ENCODE measurements around the gene MICAL3.

Gene MICAL3

DNA sequence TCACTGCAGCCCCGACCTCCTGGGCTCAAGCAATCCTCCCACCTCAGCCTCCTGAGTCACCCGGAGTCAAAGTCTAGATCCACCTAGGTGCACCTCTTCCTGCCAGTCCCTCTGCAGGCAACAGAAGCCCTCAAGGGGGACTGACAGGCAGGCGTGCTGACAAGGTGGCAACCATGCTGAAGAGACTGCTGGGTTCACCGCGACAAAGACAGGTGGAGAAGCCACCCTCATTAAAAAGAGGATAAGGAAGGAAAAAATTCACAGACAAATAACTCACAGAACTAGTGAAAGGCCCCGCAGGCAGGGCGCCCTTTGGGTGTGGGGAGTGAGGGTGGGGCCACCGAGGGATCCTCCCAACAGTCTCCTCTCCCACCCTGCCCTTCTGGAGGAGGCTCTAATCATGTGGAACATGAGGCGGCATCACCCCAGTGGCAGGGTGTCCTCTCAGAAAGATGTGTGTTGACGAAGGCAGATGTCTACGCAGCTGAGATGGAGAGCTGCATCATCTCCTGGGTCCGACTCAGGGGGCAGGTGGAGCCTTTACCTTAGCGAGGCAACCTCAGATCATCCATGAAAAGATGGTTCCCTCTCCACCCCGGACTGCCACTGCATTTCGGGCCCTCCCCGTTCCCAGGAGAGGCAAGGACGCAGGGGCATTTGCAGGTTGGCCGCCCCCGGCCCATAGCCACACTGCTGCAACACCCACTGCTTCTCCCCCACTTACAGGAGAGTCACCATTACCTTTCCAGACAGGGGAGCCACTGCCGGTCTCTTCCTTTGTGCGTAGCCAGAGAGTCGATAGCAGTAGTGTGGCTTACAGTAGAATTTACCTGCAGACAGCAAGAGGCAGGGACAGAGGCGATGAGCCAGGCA, 158.9 kb downstream of the MICAL3 start:
- TF ChIP-seq, protein P1, sequence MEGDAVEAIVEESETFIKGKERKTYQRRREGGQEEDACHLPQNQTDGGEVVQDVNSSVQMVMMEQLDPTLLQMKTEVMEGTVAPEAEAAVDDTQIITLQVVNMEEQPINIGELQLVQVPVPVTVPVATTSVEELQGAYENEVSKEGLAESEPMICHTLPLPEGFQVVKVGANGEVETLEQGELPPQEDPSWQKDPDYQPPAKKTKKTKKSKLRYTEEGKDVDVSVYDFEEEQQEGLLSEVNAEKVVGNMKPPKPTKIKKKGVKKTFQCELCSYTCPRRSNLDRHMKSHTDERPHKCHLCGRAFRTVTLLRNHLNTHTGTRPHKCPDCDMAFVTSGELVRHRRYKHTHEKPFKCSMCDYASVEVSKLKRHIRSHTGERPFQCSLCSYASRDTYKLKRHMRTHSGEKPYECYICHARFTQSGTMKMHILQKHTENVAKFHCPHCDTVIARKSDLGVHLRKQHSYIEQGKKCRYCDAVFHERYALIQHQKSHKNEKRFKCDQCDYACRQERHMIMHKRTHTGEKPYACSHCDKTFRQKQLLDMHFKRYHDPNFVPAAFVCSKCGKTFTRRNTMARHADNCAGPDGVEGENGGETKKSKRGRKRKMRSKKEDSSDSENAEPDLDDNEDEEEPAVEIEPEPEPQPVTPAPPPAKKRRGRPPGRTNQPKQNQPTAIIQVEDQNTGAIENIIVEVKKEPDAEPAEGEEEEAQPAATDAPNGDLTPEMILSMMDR (IDR thresholded peaks at IDR 0.05; ENCODE audit: low read depth, low read length, missing control alignments): no peak
- no peak overlapping the region for H3K4me3 ChIP-seq (replicated peaks; ENCODE audit: low read depth, low read length)
- DNase-seq (ENCODE audit: extremely low read depth, low read depth): no peak

DNA sequence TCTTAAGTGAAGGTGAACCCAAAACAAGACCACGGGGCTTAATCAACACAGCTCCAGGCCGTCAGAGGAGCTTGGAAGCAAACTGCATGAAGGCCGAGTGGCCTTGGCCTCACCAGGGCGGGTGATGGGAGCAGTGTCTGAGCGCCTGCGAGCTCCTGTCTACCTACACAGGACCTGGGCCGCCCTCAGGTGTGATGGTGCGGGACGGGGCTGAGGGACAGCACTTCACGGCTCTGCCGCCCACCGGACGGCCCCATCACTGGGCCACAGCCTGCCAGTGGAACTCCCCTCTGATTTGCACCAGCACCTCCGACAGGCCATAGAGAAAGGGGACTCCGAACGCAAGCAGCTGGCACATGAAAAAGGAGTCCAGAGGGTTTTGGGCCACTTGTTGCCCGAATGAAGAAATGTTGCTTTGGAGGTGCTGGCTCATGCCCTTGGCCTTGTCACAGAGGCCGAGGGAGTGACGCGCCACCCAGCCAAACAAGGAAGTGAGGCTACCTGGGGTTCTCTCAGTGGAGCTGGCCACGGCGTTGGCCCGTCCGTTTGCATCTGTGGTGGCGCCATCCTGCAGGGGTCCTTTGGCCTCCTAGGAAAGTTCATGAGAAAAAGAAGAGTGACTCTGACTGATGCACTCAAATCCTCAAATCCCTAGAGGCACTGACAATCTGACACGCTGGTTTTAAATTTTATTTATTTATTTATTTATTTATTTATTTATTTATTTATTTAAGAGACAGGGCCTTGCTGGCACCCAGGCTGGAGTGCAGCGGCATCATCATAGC, 159.8 kb downstream of the MICAL3 start:
- DNase-seq (ENCODE audit: extremely low read depth, low read depth): no peak
- H3K4me3 ChIP-seq (replicated peaks; ENCODE audit: low read depth, low read length): no peak overlapping the region
- TF ChIP-seq, protein P1 (IDR thresholded peaks at IDR 0.05; ENCODE audit: low read depth, low read length, missing control alignments): no peak

DNA sequence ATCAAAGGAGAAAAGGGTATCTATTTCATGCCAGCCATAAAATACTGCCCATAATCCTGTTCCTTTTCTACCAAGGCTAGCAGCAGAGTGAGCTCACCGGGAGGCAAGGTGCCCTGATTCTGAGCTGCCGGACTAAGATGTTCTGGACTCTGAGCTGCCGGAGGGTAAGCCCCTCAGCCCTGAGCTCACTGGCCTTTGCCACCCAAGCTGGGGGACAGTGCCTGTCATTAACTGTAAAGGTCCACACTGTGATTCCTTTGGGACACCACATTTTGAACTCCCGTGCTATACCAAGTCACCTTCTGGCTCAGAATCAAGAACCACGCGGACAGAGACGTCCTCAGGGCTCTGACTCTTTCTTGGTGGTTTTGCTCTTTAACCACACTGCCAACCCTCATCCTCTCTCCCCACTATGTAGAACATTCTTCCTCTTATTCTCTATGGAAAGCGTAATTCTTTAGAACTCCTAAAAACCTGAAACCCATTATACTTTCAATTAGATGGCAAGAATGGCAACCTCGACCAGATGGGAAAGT, 161.6 kb downstream of the MICAL3 start:
- TF ChIP-seq, protein P1 (IDR thresholded peaks at IDR 0.05; ENCODE audit: low read depth, low read length, missing control alignments): no peak
- H3K4me3 ChIP-seq (replicated peaks; ENCODE audit: low read depth, low read length): no peak overlapping the region
- DNase-seq (ENCODE audit: extremely low read depth, low read depth): no peak

DNA sequence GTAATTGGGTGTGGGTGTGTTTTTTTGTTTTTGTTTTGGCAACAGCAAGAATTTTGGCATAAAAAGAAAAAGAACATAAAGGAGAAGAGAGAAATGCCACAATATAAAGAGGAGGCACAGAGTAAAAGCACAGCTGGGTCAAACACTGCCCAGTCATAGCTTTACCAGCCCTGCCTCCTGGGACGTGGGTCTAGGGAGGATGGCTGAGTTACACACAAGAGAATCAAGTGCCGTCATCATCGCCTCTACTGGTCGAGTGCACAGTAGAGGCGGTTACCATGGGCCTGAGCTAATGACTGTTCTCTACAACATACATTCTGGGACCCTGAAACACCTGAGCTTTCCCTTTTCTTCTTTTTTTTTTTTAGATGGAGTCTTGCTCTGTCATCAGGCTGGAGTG, 162.5 kb downstream of the MICAL3 start:
- no peak for DNase-seq (ENCODE audit: extremely low read depth, low read depth)
- TF ChIP-seq, protein P1 (IDR thresholded peaks at IDR 0.05; ENCODE audit: low read depth, low read length, missing control alignments): no peak
- no peak overlapping the region for H3K4me3 ChIP-seq (replicated peaks; ENCODE audit: low read depth, low read length)

DNA sequence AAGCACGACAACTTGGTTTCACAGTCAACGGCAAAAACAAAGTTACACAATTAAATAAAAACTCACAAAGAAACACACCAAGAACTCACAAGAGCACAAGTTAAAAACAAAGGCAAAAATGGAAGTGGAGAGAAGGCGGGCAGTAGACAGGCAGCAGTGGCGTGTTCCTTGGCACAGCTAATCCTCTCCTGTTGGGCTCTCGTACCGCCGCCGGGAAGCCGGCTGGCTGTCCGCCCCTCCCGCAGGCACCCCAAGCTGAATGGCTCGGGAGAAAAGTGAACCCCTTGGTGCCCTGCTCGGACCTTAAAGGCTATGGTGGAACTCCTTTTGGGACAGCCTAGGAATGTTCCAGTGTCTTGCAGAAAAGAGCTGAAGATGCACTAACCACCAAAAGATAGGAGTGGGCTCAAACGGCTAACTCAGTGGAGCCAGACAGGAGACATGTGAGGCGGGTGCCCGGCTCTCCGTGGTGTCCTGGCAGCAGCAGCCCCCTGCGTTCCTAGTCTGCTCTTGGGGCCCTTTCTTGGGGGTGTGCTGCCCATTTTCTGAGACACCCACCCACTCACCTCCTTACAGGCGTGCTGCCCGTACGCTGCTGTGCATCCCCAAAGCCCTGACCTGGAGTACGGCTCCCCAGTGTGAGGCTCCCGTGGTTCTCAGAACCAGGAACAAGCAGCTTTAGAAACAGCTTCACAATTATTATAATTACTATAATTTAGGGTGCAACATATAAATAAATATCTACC, 164.0 kb downstream of the MICAL3 start:
- TF ChIP-seq, protein P1 (IDR thresholded peaks at IDR 0.05; ENCODE audit: low read depth, low read length, missing control alignments): no peak
- H3K4me3 ChIP-seq (replicated peaks; ENCODE audit: low read depth, low read length): no peak overlapping the region
- no peak for DNase-seq (ENCODE audit: extremely low read depth, low read depth)

DNA sequence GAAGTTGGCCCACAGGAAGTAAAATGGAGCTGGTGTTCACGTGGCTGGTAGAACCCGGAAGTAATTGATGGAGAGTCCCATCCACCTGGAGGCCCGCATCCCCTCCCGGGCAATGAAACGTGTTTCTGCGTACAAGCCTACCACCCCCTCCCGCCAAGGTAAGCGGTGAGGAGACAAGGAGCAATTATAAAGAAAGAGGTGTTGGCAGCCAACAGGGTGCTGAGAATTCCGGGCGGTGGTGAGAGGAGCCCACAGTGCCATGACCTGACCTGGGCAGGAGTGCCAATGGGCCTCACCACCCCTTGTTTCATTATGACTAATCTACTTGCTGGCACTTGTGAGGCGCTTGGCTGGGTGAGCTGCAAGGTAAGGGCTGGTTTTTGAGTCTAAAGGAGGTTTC, 166.3 kb downstream of the MICAL3 start:
- DNase-seq (ENCODE audit: extremely low read depth, low read depth): no peak
- no peak overlapping the region for H3K4me3 ChIP-seq (replicated peaks; ENCODE audit: low read depth, low read length)
- TF ChIP-seq, protein P1 (IDR thresholded peaks at IDR 0.05; ENCODE audit: low read depth, low read length, missing control alignments): no peak

Data from HFF-Myc (cell line).